CD4-positive, alpha-beta T cell treated with Interleukin-1 beta for 1 hour (primary cell): ENCODE measurements around the gene CCNY.

Experiments
- DNase-seq, 2 donors: peaks; one replicate each; pipeline ENCODE4 v3.0.0-alpha.2; 2020 to 2022

CCNY gene

DNA sequence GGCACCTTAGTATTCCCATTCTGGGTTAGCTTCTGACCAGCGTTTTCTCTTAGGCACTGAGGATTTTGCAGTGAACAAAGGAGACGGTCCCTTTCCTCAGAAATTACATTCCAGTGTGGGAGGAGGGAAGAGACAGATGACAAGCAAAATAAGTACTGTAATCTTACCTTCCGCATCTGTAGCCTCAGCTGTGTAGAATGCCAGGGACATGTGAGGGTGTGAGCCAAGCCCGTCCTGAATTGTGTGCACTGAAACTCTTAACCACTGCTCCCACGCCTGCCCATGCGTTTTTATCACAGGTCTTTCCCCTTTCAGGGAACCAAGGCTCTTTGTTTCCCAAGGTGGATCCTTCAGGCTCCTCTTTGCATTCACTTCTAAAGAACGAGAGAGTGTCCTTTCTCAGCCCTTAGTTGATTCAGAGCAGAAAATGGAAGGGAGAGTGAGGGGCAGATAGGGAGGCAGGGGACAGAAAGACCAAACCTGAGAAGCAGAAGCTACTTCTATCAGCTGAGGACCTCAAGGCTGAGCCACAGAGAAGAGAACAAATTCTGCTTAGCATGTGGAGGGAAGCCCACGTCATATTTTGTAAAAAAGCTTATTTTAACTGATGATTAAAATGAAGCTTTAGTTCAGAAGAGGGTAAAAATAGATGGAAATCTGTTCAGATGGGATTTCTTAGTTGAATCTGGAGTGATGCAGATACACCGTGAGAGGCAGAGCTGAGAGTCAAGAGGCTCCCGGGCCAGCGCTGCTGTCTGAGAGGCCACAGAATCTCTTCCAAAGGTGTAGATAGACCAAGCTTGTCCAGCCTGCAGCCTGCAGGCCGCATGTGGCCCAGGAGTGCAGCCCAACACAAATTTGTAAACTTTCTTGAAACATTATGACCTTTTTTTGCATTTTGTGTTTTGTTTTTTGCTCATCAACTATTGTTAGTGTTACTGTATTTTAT lies 122.5 kb downstream of the CCNY start:
- DNase-seq: no peak

DNA sequence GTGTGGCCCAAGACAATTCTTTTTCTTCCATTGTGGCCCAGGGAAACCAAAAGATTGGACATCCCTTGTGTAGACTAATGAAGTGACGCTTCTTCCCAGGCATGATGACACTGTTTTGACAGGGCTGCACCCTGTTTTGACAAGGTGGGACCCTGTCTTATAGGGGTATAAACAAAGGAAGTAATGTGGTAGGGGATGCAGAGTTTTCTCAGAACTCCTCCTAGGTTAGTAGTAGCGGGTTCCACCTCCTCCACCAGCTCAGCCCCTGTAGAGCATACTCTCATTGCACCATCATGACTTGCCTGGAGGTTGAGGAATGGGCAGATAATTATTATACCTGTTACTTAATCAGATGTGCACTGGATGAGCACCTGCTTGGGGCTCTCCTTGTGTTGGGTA lies 123.1 kb downstream of the CCNY start:
- no peak for DNase-seq

DNA sequence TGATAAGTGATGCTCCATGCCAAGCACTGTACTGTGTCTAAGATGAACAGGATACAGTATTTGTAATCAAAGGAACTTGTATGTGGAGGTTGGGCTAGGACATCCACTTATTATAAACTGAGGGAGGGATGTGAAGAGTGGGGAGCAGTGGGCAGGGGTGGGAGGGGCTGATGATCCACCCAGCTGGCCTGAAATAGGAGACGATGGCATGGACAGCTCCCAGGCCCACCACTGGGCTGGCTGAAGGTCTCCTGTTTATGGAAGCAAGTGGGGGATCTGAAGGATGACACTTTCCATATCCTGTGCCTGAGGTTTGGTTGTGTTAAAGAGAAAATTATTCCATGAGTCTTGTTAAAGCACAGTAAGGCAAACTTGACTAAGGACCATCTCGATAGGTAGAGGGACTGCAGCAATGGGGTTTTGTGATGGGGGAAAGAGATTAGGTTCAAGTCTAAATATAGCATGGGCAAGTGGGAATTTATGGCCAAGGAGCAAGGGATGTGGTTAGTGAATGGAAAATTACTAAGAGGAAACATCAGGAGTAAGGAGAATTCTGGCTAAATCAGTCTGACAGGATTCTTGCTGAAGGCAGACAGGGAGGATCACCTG lies 124.6 kb downstream of the CCNY start:
- DNase-seq: no peak

DNA sequence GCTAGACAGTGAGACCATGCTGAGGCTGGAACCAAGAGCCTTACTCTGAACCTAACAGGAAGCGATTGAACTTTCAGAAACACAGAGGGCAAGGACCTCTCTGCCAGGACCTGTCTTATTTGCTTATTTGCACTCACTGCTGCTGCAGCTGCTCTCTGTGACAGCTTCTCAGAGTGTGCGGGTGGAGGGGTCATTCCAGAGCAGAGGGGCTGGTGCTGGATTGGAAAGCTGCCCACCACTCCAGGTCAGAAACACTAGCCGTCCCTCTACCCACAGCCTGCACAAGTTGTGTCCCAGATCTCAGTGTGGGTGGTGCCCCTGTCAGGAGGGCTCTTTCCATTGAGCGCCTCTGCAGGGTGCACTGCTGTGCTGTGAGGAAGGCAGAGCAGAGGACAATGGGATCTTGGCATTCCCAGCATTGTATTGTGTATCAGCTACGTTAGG lies 126.2 kb downstream of the CCNY start:
- no peak for DNase-seq

DNA sequence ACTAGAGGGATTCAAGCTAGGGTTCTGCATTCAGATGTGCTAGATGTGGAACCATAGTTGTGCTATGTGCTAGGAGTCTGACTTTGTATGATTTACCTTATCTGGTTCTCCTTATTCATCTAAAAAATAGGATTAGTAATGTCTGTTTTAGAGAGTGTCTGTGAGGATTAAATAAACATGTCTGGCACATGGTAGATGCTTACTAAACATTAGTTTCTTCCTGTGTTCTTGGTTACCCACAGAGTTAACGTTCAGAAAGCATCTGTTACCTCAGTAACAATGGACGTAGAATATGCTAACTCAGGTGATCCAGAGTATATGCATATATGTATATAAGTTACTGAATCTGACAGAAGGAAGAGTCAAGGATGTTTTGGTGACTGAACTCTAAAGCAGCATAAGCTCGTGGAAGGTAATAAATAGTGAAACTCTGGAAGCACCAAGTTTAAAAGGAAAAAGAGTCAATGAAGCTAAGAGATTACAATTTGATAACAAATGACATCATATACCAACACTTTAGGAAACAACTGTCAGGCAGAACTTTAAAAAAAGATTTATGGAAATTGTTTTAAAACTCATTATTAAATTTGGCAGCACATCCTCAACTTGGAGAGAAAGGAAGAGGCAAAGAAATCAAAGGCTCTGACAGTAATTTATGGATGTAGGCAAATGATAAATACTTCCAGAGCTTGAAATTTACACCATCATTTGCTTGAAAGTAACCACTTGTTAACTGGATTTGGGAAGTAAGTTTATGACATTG lies 127.0 kb downstream of the CCNY start:
- no peak for DNase-seq

DNA sequence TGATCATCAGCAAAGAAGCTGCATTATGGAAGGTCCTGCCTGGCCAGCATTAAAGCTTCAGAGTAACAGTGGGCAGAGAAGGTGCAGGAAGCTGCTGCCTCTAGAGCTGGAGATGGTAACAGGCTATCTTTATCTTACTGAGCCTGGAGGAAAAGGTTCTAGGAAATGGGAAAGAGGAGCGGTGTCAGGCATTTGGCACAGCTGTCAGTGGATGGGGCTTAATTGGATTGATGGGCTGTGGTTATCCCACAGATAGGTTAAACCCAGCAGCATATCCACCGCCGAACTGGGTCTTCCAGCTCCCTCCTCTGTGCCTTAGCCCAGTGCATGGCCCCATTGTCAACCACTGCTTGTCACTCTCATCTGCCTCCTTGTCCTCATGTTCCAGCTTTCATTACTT lies 127.6 kb downstream of the CCNY start:
- DNase-seq: no peak

DNA sequence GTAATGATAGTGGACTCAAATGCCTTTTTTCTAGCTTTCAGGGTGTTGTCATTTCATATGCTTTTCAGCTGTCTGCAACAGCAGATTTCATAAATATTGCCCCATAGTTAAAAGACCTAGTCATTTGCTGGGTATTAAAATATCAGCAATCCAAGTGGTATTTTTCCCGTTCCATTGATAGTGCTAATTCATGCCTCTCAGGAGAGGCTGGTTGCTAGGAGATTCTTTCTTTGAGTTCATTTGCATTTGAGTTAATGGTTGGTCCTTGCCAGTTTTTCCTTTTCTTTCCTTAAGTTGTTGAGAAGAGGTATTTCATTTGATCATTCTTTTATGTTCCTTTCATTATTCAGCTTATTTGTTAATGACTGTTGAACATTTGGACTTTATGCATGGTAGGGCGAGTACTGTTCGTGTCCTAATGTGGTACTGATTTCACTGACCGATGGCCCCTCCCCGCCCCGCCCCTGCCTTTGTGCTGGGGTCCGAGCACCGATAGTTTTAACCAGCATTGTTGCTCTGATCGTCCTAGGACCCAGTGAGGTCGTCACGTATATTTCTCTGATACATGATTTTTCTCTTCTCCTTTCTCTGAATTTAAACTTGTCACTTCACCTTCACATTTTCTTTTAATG lies 128.6 kb downstream of the CCNY start:
- no peak for DNase-seq

DNA sequence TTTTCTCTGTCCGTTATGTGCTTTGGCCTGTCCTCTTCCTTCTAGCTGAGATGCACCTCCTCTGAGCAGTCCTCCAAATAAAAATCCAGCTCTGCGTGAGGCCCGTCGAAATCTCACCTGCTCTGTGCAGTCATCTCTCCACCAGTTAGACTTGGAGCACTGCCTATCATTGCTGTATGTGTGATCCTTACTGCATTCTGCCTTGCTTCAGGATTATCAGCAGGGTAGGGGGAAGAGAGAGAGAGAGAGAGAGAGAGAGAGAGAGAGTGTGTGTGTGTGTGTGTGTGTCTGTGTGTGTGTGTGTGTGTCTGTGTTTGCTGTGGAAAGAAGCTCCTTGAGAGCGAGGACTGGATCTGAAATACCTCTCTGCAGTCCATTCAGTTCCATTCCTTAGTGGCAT lies 129.4 kb downstream of the CCNY start:
- no peak for DNase-seq

DNA sequence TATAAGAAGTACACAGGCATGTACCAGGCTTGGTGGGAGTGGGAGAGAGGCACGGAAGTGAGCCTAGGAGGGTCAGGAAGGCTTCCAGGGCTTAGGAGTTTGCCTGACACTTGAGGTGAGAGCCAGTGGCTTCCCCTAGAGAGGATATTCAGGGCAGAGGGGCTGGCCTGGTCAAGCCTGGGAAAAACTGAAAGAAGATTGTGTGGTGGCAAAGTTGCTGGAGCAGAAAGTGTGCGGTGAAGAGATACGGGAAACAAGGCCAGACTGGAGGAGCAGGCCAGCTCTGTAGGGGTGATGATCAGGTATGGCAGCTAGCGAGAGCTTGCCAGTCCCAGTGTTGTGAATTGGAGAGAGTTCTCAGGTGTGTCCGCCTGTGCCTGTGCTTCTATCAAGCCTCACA lies 129.9 kb downstream of the CCNY start:
- no peak for DNase-seq

DNA sequence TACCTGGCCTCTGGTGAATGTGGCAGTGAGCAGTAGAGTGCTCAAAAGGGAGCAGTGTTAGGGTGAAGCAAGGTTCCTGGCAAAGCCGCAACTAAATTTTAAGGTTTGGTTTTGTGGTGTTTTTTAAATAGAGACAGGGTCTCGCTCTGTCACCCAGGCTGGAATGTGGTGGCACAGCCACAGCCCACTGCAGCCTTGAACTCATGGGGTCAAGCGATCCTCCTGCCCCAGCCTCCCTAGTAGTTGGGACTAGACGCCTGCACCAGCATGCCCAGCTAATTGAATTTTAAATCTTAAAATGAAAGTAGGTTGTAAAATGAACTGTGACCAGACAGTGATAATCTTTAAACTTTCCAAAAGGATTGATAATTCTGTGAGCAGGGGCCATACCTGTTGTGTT lies 130.4 kb downstream of the CCNY start:
- no peak for DNase-seq

DNA sequence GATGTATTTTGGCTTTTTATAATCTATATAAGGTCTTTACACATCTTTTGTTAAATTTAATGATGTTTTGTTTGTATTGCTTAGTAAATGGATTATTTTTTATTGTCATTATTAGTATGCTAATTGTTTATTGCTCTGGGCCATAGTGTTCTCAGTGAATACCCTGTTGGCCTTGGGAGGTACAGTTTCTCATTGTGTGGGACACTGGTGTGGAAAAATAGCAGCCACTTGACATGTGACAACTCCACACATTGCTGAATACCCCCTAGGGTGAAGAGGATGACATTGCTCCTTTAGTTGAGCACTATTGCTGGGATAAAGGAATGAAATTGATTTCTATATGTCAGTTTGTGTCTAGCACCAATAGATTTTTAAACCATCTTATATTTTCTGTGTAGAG lies 130.9 kb downstream of the CCNY start:
- DNase-seq: no peak

DNA sequence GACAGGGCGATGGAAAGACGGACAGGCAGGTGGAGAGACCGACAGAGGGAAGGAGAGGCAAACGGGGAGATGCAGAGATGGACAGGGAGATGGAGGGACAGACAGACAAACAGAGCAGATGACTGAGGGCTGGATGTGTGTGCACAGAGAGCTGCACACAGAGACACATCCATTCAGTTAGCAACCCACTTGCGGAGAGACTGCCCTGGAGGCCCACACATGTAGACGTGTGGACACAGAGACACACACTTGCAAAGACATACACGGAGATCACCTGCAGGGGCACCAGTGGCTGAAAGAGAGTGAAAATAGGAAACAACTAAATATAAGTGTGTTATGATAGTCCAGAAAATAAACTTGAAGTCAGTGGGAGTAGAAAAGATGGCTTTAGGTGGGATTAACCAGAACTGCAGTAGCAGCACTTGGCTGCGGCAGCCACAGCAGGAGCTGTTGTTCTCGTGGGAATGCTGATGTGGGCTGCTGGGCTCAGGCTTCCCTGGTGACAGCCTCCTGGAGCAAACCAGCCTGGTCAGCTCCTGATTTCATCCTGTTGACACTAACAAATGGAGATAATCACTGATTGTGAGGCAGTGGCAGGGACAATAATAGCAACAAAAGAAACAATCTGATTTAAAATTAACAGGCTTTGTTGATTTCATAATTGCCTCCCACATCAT lies 134.1 kb downstream of the CCNY start:
- DNase-seq: no peak

DNA sequence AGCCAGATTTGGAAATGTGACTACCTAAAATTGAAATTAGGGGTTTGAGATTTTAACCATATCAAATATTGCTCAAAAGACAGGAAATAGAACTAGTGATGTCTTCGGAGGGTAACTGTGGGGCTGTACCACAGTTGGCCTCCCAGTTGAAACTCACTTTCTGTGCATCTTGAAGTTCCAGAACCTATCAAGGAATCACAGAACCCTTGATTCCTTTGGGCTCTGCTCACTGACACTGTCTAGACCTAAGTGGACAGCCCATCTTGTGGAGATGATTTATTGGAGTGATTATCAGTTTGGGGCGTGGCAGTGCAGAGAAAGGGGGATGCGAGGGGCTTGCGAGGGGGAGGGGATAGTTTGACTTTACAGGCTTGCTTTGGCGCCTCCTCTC lies 134.6 kb downstream of the CCNY start:
- no peak for DNase-seq

DNA sequence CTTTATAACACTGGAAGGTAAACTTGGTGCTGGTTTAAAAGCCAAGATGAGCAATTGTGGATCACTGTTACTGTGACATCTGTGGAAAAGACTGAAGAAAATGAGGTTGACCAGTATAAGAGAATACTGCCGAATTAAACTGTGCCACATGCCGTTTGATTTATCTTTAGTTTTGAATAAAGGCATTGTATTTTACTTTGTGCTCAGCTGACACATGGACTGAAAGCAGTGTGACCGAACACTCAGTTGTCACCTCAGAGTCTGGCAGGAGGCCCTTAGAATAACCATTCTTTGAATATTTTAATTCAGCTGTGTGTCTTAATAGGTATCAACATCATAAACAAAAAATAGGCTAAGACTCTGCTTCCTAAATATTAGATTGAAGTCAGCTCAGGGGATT lies 135.1 kb downstream of the CCNY start:
- DNase-seq: no peak

DNA sequence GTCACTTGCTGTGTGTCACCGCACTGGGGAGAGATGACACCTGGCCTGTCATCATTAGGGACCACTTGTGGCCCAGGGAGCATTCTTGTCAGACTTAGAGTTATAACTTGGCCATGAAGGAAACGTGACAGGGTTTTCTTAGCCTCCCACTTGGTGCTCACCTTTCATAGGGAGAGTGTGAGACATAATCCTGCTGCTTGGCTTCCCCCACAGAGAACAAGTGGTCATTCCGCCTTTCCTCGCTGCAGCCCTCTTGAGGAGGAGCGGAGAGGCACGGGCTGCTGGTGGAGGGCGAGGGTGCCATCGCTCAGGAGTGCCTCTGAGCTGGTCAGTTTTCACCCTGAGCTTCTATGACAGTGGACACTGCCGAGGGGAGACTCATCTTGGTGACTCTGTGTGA lies 143.8 kb downstream of the CCNY start:
- DNase-seq: no peak

DNA sequence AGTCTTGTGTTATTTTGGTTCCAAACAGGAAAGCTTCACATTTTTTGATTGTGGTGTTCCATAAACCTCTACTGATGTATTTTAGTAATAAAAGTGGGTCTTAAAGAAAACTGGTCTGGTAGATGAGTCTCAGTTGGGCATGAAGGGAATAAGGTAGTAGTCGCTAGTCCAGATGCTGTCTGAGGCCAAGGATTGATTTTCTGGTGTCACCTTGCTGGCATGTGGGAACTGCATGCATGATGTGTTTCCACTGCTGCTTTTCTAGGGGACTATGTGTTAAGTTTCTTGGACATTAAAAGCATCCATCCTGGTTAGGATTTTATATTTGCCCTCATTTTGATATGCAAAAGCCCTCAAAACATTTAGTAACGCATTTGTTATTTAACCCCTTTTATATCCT lies 145.1 kb downstream of the CCNY start:
- no peak for DNase-seq

DNA sequence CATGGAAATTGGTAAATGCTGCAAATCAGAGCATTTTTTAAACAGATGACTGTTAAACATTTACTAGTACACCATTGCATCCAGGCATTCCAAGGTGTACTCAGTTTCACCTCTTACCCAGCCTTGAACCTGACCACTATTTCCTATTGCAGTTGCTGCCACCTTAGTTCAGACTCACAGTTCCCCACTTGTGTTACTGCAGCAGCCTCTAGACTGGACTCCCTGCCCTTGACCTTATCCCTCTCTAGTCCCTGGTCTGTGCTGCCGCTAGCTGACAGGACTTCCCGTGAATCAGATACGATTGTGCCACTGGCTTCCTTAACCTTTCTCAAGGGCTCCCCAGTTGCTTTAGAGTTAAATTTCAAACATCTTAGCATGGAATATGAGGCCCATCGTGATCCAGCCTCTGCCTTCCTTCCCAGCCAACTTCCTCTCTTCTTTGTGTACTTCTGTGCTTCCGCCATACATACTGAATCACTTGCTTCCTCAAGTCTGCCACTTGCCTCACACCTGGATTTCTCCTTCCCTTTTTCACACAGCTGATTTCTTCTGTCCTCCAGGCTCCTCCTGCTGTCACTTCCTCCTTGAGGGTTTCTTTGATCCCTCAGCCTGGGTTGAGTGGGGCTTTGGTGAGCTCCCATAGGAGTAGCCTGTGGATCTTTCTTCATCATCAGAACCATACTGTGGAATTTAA lies 150.1 kb downstream of the CCNY start:
- DNase-seq: peak in 1 of 2 donors; percentile 14

DNA sequence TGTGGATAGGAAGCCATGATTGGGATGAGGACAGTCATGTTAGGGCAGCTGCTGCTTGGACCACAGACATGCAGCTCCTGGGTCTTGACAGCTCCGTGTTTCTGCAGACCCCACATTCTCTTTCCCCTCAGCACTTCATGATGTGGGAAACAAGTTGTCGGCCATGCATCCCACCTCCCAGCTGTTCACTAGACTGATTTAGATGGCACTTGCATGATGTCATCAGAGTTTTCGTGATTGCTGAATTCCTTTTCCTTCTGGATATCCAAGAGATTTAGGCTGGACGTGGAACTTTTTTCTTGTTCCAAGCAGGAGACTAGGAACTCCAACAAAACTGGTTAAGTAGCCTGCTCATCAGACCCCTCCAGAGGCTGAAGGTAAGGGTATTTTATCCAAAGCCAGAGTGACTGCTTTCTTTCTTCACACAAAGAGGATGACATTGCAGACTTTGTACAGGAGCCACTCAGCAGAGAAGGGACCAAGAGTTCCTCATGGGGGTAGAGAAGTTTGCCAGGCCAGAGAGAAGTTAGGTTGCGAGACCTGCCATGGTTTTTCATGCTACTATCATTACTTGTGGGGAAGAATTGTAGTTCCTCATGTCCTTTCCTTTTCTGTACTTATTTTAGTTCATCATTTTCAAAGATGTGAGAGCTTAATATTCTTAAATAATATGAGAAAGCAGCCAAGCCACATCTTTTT lies 151.2 kb downstream of the CCNY start:
- no peak for DNase-seq

DNA sequence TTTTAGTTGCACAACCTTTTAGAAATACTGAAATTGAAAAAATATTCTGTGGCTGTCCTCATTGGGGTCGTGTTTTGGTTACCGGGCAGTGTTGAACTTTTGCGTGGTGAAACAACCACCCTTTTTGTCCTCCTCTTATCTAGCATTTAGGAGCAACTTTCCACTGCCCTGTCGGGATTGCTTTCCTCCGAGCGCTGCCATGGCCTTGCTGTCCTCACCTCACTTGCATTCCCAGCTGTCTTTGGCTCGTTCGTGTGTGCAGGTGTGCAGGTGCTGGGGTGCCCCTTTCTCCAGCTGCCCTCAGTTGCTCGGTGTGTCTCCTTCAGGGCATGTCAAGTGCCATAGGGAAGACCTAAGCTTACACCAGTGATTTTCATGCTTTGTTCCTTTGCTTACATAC lies 151.9 kb downstream of the CCNY start:
- DNase-seq: no peak

DNA sequence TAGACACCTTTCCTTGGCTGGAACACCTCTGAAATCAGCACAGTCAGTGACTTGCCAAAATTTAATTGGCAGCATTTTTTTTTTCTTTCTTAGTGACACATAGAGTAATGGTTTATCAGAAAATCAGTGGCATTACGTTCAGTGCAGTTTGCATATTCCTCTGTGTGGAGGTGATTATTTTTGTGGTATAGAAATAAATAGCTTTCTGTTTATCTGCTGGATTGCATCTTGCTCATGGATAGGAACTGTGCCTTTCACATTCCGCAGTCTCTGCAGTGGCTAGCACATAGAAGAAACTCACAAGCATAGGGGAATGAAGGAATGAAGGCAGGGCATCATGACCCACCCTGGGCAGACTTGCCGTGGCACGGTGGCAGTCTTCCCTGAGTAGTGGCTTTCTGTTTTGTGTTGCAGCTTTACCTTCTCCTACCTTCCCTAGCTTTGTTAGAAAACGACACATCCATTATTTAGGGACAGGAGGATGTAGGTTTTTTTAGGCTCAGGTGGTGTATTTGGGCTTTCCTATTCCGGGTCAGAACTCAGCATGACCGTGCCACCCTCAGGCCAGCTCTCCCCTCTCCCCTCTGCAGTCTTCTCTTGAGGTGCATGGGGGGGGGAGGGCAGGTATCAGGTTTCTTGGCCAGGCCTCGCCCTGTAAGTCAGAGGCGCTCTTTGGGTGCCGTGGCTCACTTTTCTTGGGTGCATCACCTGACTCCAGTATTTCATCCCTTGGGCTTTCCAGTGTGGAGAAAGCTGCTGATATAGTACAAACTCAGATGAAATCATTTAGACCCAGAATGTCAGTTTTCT lies 156.3 kb downstream of the CCNY start:
- DNase-seq: no peak
